Measurements from ENCODE around the gene RDH8.

DNA sequence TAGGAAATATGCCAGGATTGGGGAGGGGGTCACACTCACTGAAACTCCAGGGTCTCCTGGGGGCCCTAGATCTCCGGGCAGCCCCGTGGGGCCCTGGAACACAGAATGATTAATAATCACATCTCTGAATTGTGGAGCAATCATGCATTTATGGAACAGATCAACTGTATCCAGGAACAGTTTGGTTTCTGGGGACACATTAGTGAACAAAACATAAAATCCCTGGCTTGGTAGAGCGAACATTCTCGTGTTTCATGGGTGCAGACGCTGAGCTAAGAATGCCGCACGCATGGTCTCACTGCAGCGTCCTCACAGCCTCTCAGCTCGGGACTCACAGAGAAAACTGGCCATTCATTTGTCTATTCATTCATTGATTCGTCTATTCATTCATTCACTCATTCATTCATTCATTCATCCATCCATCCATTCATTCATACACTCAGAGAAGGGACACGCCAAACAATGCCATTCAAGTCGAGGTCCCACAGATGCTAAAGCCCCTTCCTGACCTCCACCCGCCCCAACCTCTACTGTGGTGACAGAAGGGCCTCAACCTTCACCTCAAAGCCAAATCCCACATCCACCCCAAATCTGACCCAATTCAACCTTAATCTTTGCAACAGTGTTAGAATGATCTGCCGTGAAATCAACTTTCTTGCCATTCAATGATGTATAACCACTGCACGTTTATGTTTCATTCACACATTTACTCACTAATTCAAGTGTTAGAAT is 42.0 kb upstream of the RDH8 start:
- TF ChIP-seq YY1 (IDR thresholded peaks at IDR 0.05; ENCODE audit: insufficient read depth, insufficient read length) (no peak), ZNF274 (IDR thresholded peaks at IDR 0.05; ENCODE audit: low read depth, low read length) (no peak), SUZ12 (IDR thresholded peaks at IDR 0.05; ENCODE audit: extremely low read depth, insufficient read depth, insufficient read length) (no peak)
